CD4-positive, alpha-beta T cell treated with Interleukin-17A for 4 hours (primary cell): ENCODE measurements around the gene DCTD.
"Not testable (repeated sequence)": the region's sequence is repeated elsewhere in the genome, so short reads cannot be mapped to it uniquely, and the experiment has no call there.

Experiments used
- DNase-seq: peaks from one replicate; pipeline ENCODE4 v3.0.0-alpha.2; 2020; ENCODE audit warnings: mixed read lengths

The DCTD gene

DNA sequence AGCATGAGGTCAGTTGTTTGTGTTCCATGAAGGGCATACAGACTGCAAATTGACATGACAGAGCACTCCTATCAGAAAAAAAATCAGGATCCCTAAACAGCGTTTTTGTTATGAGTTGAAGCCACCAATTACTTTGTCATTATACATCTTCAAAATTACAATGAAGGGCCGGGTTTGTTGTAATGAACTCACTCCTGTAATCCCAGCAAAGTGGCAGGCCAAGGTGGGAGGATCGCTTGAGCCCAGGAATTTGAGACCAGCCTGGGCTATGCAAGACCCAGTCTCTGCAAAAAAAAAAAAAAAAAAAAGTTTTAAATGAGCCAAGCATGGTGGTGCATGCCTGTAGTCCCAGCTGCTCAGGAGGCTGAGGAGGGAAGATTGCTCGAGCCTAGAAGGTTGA is 3.5 kb upstream of the DCTD start:
- no peak for DNase-seq

- peak; percentile 27 for DNase-seq
Measured at GRCh38 chr4:182918791-182919302, 1.7 kb upstream of the DCTD start.

- DNase-seq: no peak
Measured at GRCh38 chr4:182918044-182918607, 940 bp upstream of the DCTD start.

- DNase-seq: peak; percentile 47
Measured at GRCh38 chr4:182916483-182917181, 554 bp downstream of the DCTD start.

DNA sequence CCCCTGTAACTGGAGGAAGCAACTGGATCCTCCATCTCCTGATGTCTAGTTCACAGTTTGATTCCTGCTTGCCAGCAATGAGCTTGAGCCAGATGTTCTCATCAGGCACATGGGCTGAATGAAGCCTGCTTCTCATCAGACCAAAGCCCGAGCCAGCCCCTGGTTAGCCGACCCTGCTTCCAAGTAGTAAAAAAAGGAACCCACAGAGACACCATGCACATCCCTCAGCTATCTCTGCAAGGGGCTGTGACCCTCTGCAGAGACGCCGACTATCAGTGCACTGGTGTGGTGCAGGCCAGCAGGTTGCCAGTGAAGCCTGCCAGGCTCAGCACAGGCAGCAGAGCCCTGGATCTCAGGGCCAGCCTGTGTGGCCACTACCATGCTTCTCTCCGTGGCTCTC is 2.8 kb downstream of the DCTD start:
- DNase-seq: no peak

DNA sequence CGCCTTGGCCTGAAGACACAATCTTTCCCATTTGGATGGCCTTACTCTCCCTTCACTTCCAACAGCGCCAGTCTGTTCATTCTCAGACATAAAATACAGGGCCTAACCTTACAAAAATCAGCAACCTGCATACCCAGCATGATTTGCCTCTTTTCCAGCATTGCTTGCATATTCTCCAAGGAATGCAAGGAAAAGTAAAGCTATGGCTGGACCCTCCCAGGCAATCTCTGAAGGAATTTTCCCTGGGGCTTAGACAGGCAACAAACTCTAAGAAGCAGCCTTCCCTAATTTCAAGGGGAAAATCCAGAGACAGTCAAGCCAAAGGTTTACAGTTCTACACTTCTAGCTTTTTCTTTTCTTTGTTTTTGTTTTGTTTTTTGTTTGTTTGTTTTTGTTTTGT is 3.6 kb downstream of the DCTD start:
- no peak for DNase-seq

GRCh38 chr4:182913036-182913435 is 4.2 kb downstream of the DCTD start:
- DNase-seq: no peak

- no peak for DNase-seq
Measured at GRCh38 chr4:182908124-182908523, 9.1 kb downstream of the DCTD start.

DNA sequence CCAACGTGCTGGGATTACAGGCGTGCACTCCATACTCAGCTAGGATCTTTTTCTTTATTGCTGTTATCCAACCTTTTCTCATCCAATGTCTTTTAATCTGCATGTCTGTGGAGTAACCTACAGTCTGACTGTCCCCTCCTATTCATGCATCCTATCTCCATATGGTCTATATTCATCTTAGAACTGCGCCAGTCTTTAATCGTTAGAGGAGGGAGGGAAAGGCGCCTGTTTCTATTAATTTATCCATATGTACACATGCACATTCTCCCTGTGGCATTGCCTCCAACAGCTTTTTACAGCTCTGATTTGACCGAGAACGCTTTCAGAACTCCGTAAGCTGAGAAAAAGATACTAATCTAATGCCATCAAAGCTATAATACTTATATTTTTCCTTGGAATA is 9.8 kb downstream of the DCTD start:
- no peak for DNase-seq

- DNase-seq: no peak
Measured at GRCh38 chr4:182906786-182907185, 10.4 kb downstream of the DCTD start.

DNA sequence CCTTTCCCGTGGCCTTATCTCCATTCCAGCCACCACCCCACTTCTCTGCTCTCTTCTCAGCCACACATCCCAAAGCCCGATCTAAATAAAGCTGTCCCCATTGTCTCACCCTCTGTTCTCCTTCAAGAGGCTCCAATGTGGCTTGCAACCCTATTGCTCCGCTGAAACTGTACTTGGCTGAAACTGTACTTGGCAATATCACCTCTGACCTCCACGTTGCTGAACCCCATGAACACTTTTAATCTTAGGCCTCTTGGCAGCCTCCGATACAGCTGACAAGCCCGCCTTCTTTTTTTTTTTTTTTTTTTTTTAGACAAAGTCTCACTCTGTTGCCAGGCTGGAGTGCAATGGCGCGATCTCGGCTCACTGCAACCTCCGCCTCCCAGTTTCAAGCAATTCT is 12.1 kb downstream of the DCTD start:
- DNase-seq: no peak

DNA sequence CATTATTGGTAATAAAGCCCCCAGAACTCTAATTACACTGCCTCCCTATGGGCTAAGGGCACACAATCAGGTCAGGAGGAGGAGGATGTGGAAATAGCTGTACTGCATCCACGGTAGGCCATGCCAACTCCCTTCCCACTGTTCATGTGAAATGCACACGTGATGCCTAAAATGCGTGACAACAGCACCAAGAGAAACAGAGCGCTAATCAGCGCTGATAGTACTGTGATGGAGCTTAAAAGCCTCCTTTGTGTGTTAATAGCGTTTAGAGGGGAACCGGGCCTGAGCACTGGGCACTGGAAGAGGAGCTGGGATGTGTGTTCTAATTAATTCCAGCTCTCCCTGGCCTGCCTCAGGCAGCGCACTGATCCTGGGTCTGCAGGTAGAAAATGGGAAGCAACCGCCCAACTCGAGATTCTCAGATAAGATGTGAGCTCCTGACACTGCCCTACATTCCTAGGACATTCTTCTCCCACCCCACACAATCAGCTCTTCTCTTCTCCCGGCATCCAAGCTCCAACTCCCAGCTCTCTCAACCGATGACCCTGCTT is 12.9 kb downstream of the DCTD start:
- DNase-seq: no peak

DNA sequence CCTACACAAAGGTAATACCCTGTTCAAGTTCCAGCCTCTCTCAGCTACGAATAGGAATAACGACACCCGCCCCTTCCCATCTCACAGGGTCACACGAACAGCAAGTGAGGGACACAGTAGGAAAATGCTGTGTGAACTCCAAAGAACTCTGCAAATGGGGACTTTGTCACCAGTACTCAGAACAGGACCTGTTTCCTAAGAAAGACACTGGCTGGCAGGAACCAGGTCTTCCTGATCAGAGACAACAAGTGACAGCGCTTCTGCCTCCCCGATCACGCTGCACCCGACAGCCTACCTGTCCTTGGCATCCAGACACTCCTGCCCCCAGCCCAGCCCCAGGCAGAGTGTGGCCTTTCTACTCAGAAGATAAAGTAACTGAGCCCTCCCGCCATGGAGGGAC is 14.2 kb downstream of the DCTD start:
- no peak for DNase-seq

DNA sequence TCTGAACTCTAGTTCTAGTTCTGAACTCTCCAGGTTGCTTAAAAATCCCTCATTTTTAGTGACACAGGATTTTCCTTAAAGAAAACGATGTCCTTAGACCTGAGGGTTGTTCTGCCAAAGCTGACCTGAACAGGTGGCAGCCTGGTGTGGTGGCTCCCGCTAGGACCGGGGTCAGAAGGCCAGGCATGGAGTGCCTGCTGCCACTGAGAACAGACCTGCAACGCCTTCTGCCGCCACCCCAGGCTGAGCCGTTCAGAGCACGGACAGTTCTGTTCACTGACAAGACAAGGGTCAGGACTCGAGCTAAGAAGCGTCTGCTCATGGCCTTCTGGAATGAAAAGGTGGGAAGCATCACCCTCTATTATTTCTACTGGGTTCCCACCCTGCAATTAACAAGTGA is 15.8 kb downstream of the DCTD start:
- DNase-seq: no peak

DNA sequence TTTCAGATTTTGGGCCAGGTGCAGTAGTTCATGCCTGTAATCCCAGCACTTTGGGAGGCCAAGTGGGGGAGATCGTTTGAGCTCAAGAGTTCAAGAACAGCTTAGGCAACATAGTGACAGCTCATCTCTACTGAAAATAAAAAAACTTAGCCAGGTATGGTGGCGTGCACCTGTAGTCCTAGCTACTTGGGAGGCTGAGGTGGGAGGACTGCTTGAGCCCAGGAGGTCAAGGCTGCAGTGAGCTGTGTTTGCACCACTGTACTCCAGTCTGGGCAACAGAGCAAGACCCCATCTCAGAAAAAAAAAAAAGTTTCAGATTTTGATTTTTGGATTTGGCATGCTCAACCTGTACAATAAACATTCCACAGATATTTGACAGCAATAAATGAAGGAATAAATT is 17.2 kb downstream of the DCTD start:
- not testable (repeated sequence) for DNase-seq

- no peak for DNase-seq
Measured at GRCh38 chr4:182898479-182898799, 18.7 kb downstream of the DCTD start.

GRCh38 chr4:182897601-182898478 is 19.3 kb downstream of the DCTD start:
- DNase-seq: no peak

DNA sequence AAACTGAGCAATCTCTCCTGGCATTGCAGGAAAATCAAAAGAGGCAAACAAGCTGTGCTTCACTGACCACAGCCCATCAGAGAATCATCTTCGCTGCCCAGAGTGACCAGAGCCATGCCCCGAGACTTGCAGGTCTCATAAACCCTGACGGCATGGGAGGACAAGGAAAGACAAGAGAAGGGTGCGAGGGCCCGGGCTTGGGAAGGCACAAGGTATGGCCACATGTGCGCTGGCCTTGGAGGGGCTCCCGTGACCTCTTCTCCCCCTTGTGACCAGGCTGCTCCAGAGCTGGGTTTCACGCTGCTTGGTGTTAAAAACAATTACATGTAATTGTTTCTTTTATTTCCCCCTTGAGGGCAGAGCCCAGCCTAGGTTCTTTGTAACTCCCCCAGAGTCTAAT is 20.8 kb downstream of the DCTD start:
- no peak for DNase-seq

DNA sequence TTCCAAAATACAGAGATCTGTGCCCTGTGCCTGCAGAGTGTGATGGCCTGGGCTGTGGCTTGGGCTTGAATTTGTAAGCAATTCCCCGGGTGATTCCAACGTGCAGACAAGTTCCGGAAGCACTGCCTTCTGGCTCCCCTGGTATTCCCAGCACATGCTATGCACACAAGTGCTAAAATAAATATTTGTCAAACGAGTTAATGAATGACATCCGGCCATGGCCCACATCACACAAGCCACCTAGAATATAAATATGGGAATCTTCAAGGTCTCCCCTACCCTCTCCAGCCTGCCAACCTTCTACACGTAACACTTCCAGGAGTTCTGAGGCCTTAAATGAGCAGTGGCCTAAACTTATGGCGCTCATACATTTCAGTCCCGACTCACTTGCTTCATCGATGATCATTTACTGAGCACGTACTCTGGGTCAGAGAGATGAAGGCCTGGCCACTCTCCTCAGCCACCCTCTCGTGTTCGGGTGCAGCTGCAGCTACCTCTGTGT is 21.3 kb downstream of the DCTD start:
- DNase-seq: no peak

- DNase-seq: no peak
Measured at GRCh38 chr4:182894681-182895275, 22.4 kb downstream of the DCTD start.

DNA sequence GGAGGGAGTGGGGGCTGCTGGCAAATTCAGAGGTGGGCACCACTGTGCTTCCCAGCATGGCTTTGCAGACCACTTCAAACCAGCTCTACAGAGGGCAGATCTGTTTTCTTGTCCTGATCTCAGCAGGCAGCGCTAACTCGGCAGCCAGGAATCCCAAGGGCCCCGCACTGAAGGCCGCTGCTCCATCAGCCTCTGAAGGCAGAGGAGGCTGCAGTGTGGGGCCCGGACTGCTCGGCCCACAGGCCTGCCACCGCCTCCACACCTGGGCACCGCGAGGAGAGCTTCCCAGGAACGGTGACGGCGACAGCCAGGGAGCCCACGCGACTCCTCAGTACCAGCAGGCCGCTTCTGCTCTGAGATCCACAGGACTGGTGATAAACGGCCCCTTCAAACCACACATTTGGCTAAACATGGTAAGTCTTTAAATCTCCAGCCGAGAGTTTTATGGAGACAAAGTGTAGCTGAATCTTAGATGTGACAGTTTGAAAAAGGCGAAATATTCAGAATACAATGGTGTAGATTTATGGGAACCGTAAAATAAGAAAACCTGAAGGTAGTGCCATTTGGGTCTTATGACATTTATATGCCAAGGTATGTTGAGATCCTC is 23.6 kb downstream of the DCTD start:
- DNase-seq: no peak

- no peak for DNase-seq
Measured at GRCh38 chr4:182893047-182893446, 24.1 kb downstream of the DCTD start.

- DNase-seq: no peak
Measured at GRCh38 chr4:182890202-182890601, 27.0 kb downstream of the DCTD start.
